Parathyroid adenoma (tissue), 2 donors: ENCODE measurements around the gene NGLY1.

ENCODE experiments used
- H2AFZ ChIP-seq: fragments of 300-600 bp; sonication (generic); one replicate; pipeline ENCODE4 v1.7.0; 2017; ENCODE audit warnings: antibody characterized with exemption, mild to moderate bottlenecking
- H3K27ac ChIP-seq: fragments of 300-600 bp; sonication (generic); one replicate; pipeline ENCODE4 v1.7.0; 2017
- H3K27me3 ChIP-seq: fragments of 300-600 bp; sonication (generic); one replicate; pipeline ENCODE4 v1.7.0; 2017; ENCODE audit warnings: low read length; ENCODE audit not compliant: control insufficient read depth, insufficient read depth
- H3K36me3 ChIP-seq: fragments of 300-600 bp; sonication (generic); one replicate; pipeline ENCODE4 v1.7.0; 2017; ENCODE audit warnings: low read length; ENCODE audit not compliant: control insufficient read depth, insufficient read depth
- H3K4me1 ChIP-seq: fragments of 300-600 bp; sonication (generic); one replicate; pipeline ENCODE4 v1.7.0; 2017; ENCODE audit warnings: control low read depth
- H3K4me2 ChIP-seq: fragments of 300-600 bp; sonication (generic); one replicate; pipeline ENCODE4 v1.7.0; 2017; ENCODE audit warnings: low read length
- H3K4me3 ChIP-seq: fragments of 300-600 bp; sonication (generic); one replicate; pipeline ENCODE4 v1.7.0; 2017; ENCODE audit warnings: low read depth, low read length
- H3K79me2 ChIP-seq: fragments of 300-600 bp; sonication (generic); one replicate; pipeline ENCODE4 v1.7.0; 2017; ENCODE audit warnings: control low read depth
- H3K9ac ChIP-seq: fragments of 300-600 bp; sonication (generic); one replicate; pipeline ENCODE4 v1.7.0; 2017; ENCODE audit warnings: mild to moderate bottlenecking
- H3K9me3 ChIP-seq: fragments of 300-600 bp; sonication (generic); one replicate; pipeline ENCODE4 v1.7.0; 2017; ENCODE audit warnings: low read length; ENCODE audit not compliant: control insufficient read depth
- TF ChIP-seq, protein P1 (sequence below): fragments of 300-600 bp; sonication (generic); IDR thresholded peaks from one replicate; pipeline ENCODE4 v1.7.0; 2017; ENCODE audit warnings: antibody characterized with exemption, mild to moderate bottlenecking
- donor health status: primary hyperparathyroidism.

NGLY1 gene

DNA sequence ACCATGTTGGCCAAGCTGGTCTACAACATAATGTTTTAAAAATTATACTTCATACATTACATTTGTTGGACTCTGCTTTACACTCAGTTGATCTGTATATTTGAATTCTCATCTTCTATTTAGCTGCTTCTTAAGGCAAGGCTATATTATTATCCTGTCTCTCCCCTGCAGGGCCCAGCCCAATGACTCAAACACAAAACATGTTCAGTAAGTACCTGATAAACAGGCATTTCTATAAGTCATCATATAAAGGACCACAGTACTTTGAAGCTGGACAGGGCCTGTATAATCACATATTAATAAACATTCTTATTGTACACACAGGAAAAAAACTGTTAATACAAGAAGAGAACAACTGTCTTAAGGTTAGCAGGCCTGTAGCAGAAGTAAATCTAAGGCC is 36.2 kb downstream of the NGLY1 start:
- Histone ChIP-seq H3K36me3 (no peaks in the 10 kb centered on the region), H3K9ac (no peak overlapping the region), H3K79me2 (no peaks in the 10 kb centered on the region), H2AFZ (no peak overlapping the region), H3K4me2 (no peak overlapping the region), H3K27ac (no peak overlapping the region), H3K9me3 (no peaks in the 10 kb centered on the region), H3K27me3 (no peaks in the 10 kb centered on the region), H3K4me3 (no peak overlapping the region), H3K4me1 (no peaks in the 10 kb centered on the region)
- TF ChIP-seq, protein P1, sequence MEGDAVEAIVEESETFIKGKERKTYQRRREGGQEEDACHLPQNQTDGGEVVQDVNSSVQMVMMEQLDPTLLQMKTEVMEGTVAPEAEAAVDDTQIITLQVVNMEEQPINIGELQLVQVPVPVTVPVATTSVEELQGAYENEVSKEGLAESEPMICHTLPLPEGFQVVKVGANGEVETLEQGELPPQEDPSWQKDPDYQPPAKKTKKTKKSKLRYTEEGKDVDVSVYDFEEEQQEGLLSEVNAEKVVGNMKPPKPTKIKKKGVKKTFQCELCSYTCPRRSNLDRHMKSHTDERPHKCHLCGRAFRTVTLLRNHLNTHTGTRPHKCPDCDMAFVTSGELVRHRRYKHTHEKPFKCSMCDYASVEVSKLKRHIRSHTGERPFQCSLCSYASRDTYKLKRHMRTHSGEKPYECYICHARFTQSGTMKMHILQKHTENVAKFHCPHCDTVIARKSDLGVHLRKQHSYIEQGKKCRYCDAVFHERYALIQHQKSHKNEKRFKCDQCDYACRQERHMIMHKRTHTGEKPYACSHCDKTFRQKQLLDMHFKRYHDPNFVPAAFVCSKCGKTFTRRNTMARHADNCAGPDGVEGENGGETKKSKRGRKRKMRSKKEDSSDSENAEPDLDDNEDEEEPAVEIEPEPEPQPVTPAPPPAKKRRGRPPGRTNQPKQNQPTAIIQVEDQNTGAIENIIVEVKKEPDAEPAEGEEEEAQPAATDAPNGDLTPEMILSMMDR, result no peak

DNA sequence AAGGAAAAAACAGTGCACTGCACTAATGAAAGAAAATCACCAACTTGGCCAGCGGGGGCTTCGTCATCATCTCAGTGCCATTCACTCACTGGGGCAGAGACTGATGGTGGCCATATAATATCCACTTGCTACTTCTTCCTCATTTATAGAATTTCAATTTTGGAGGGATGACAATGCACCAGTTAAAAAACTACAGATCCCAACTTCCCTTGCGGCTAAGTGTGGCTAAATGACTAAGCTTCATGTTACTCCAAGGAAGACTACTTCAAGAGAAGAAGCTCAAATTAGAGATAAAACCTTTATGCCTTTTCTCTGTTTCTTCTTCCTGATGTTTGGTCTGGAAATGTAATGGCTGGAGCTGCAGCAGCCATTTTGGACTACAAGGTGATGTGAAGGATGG is 38.8 kb downstream of the NGLY1 start:
- Histone ChIP-seq H3K4me2 (no peak overlapping the region), H3K27me3 (no peaks in the 10 kb centered on the region), H3K79me2 (no peaks in the 10 kb centered on the region), H3K27ac (no peak overlapping the region), H3K4me3 (no peak overlapping the region), H3K4me1 (no peaks in the 10 kb centered on the region), H3K36me3 (no peaks in the 10 kb centered on the region), H3K9ac (no peak overlapping the region), H3K9me3 (no peaks in the 10 kb centered on the region), H2AFZ (no peak overlapping the region)
- TF ChIP-seq, protein P1, result no peak

DNA sequence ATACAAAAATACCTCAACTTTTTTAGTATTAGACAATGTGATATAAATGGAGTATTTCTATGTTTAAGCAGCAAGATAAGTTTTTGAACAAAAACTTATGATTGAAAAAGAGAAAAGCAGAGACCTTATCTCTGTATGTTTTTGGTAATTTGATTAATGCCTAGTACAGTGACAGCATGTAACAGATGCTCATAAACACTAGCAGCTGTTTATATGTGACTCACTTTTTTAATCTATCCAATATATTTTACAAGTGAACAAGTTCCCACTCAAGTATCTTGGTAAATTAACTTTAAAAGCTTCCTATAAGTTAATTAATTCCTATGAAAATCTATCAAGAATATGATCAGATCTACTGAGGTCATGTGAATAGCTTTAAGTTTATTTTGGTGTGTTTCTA is 55.1 kb downstream of the NGLY1 start:
- TF ChIP-seq, protein P1, result no peak
- no peak overlapping the region for H2AFZ ChIP-seq
- no peak overlapping the region for H3K9ac ChIP-seq
- H3K36me3 ChIP-seq, result no peaks in the 10 kb centered on the region
- H3K4me2 ChIP-seq, result no peak overlapping the region
- no peaks in the 10 kb centered on the region for H3K79me2 ChIP-seq
- H3K27me3 ChIP-seq, result no peaks in the 10 kb centered on the region
- H3K4me3 ChIP-seq, result no peak overlapping the region
- no peaks in the 10 kb centered on the region for H3K9me3 ChIP-seq
- no peak overlapping the region for H3K27ac ChIP-seq
- H3K4me1 ChIP-seq, result no peaks in the 10 kb centered on the region

DNA sequence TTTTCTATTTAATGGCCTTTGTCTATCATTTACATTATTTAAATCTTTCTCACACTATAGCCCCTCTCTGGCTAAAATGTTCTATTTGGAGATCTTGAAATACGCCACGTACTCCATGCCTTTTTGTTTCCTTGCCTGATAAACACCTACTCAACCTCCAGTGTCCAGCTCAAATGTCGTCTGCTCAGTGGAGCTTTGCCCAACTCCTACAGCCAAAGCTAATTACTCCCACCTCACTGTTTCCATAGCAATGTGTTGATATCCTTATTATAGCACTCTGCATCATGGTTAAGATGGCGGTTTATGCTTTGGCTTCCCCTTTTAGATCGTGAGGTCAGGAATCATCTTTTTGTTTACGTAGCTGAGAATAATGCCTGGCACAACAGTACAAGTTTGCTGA is 55.9 kb downstream of the NGLY1 start:
- Histone ChIP-seq H3K4me3 (no peak overlapping the region), H3K27ac (no peak overlapping the region), H3K4me2 (no peak overlapping the region), H3K36me3 (no peaks in the 10 kb centered on the region), H2AFZ (no peak overlapping the region), H3K9ac (no peak overlapping the region), H3K27me3 (no peaks in the 10 kb centered on the region), H3K4me1 (no peaks in the 10 kb centered on the region), H3K9me3 (no peaks in the 10 kb centered on the region), H3K79me2 (no peaks in the 10 kb centered on the region)
- TF ChIP-seq, protein P1, result no peak

DNA sequence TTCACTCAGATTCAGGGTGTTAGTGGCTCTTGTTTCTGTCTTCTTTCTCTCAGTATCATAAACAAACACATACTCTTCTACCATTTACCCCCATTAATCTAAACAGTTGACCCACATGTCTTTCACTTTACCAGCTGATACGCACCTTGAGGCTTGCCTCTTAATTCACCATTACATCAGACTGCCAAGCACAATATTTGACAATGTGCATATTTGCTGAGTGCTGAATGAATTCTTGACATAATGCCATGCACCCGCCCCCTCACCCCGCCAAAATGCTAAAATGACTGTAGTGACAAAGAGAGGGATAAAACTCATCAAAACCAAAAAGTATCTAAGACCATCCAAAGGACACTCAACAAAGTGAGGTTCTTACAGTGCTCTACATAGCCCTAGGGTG is 57.4 kb downstream of the NGLY1 start:
- no peaks in the 10 kb centered on the region for H3K4me1 ChIP-seq
- H3K36me3 ChIP-seq, result no peaks in the 10 kb centered on the region
- H3K27ac ChIP-seq, result no peak overlapping the region
- no peaks in the 10 kb centered on the region for H3K27me3 ChIP-seq
- H2AFZ ChIP-seq, result no peak overlapping the region
- H3K9me3 ChIP-seq, result no peaks in the 10 kb centered on the region
- TF ChIP-seq, protein P1, result no peak
- no peak overlapping the region for H3K4me3 ChIP-seq
- H3K79me2 ChIP-seq, result no peaks in the 10 kb centered on the region
- H3K4me2 ChIP-seq, result no peak overlapping the region
- H3K9ac ChIP-seq, result no peak overlapping the region
